Measurements from ENCODE around the gene PPP2R2C. TPM values are rescaled to one million over a fixed set of nuclear protein-coding genes. Genes with fewer than 3 reads are reported as not detected.

The PPP2R2C gene
- polyA plus RNA-seq, 1 donor (not counting 4 experiments of a cell fraction or from before 2014, with no cell fraction given), result 12.3 TPM

GRCh38 chr4:6366581-6366980 is 105.8 kb downstream of the PPP2R2C start:
- Histone ChIP-seq H3K27me3 (ENCODE audit: control insufficient read depth, extremely low read depth, insufficient read depth, low read length) (no peaks in the 10 kb centered on the region), H3K4me2 (ENCODE audit: control insufficient read depth, extremely low read depth, insufficient read depth, low read depth, low read length) (no peak overlapping the region), H3K9me1 (ENCODE audit: control insufficient read depth, extremely low read depth, insufficient read depth, low read length) (no peaks in the 10 kb centered on the region), H3K27ac (ENCODE audit: control insufficient read depth, insufficient read depth, low read length) (no peak overlapping the region), H3K36me3 (ENCODE audit: control insufficient read depth in 2 of 2, extremely low read depth in 1 of 2, insufficient read depth in 2 of 2, low read length in 2 of 2) (peaks cover 0 to 3% of the 10 kb centered on the region in 2 experiments), H3K4me1 (ENCODE audit: control insufficient read depth, extremely low read depth, insufficient read depth, low read length) (no peaks in the 10 kb centered on the region), H2AFZ (ENCODE audit: control insufficient read depth, low read length) (no peak overlapping the region), H3K9ac (ENCODE audit: control insufficient read depth, extremely low read depth, insufficient read depth, low read length) (no peak overlapping the region), H3K9me3 (ENCODE audit: control insufficient read depth, low read depth, low read length) (no peaks in the 10 kb centered on the region), H4K20me1 (ENCODE audit: control insufficient read depth, extremely low read depth, insufficient read depth, low read length) (no peaks in the 10 kb centered on the region), H3K4me3 (ENCODE audit: control insufficient read depth in 2 of 3, extremely low read depth in 1 of 3, insufficient read depth in 2 of 3, low read depth in 1 of 3, low read length in 3 of 3) (no peak overlapping the region), H3K79me2 (ENCODE audit: control insufficient read depth, insufficient read depth, low read length) (no peaks in the 10 kb centered on the region)
- no peak for DNase-seq (ENCODE audit: low read depth, low spot score)
- TF ChIP-seq CTCF (optimal IDR thresholded peaks at IDR 0.05 in 1 of 3, IDR thresholded peaks at IDR 0.05 in 1 of 3, conservative IDR thresholded peaks at IDR 0.05 in 1 of 3; ENCODE audit: extremely low read depth in 1 of 3, insufficient read depth in 2 of 3, low read length in 3 of 3), result no peak
- TF ChIP-seq EZH2 (IDR thresholded peaks at IDR 0.05; ENCODE audit: low read length), result no peak
- FAIRE-seq, result no peak
- dilution Hi-C loops (cut with MboI; ENCODE audit: extremely low pct_ligation_motif_present, low sequenced_read_pairs), result no loop called here

GRCh38 chr4:6365545-6366086 is 106.8 kb downstream of the PPP2R2C start:
- no peaks in the 10 kb centered on the region for H3K27me3 ChIP-seq (ENCODE audit: control insufficient read depth, extremely low read depth, insufficient read depth, low read length)
- H3K9ac ChIP-seq (ENCODE audit: control insufficient read depth, extremely low read depth, insufficient read depth, low read length), result no peak overlapping the region
- H3K4me3 ChIP-seq (ENCODE audit: control insufficient read depth in 2 of 3, extremely low read depth in 1 of 3, insufficient read depth in 2 of 3, low read depth in 1 of 3, low read length in 3 of 3), result no peak overlapping the region
- FAIRE-seq, result no peak
- H2AFZ ChIP-seq (ENCODE audit: control insufficient read depth, low read length), result no peak overlapping the region
- TF ChIP-seq EZH2 (IDR thresholded peaks at IDR 0.05; ENCODE audit: low read length) (no peak), CTCF (optimal IDR thresholded peaks at IDR 0.05 in 1 of 3, IDR thresholded peaks at IDR 0.05 in 1 of 3, conservative IDR thresholded peaks at IDR 0.05 in 1 of 3; ENCODE audit: extremely low read depth in 1 of 3, insufficient read depth in 2 of 3, low read length in 3 of 3) (no peak)
- no peaks in the 10 kb centered on the region for H3K4me1 ChIP-seq (ENCODE audit: control insufficient read depth, extremely low read depth, insufficient read depth, low read length)
- H3K27ac ChIP-seq (ENCODE audit: control insufficient read depth, insufficient read depth, low read length), result no peak overlapping the region
- no peaks in the 10 kb centered on the region for H3K79me2 ChIP-seq (ENCODE audit: control insufficient read depth, insufficient read depth, low read length)
- no peaks in the 10 kb centered on the region for H4K20me1 ChIP-seq (ENCODE audit: control insufficient read depth, extremely low read depth, insufficient read depth, low read length)
- no peak for DNase-seq (ENCODE audit: low read depth, low spot score)
- H3K9me3 ChIP-seq (ENCODE audit: control insufficient read depth, low read depth, low read length), result no peaks in the 10 kb centered on the region
- no peaks in the 10 kb centered on the region for H3K9me1 ChIP-seq (ENCODE audit: control insufficient read depth, extremely low read depth, insufficient read depth, low read length)
- dilution Hi-C loops (cut with MboI; ENCODE audit: extremely low pct_ligation_motif_present, low sequenced_read_pairs), result no loop called here
- H3K4me2 ChIP-seq (ENCODE audit: control insufficient read depth, extremely low read depth, insufficient read depth, low read depth, low read length), result no peak overlapping the region
- H3K36me3 ChIP-seq (ENCODE audit: control insufficient read depth in 2 of 2, extremely low read depth in 1 of 2, insufficient read depth in 2 of 2, low read length in 2 of 2), result peaks cover 0 to 1% of the 10 kb centered on the region in 2 experiments
